ENCODE results near the gene NRF1.

- TF ChIP-seq, protein P1, sequence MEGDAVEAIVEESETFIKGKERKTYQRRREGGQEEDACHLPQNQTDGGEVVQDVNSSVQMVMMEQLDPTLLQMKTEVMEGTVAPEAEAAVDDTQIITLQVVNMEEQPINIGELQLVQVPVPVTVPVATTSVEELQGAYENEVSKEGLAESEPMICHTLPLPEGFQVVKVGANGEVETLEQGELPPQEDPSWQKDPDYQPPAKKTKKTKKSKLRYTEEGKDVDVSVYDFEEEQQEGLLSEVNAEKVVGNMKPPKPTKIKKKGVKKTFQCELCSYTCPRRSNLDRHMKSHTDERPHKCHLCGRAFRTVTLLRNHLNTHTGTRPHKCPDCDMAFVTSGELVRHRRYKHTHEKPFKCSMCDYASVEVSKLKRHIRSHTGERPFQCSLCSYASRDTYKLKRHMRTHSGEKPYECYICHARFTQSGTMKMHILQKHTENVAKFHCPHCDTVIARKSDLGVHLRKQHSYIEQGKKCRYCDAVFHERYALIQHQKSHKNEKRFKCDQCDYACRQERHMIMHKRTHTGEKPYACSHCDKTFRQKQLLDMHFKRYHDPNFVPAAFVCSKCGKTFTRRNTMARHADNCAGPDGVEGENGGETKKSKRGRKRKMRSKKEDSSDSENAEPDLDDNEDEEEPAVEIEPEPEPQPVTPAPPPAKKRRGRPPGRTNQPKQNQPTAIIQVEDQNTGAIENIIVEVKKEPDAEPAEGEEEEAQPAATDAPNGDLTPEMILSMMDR (conservative IDR thresholded peaks at IDR 0.05; ENCODE audit: low read depth, low read length) = no peak
- TF ChIP-seq EZH2 (IDR thresholded peaks at IDR 0.05; ENCODE audit: low read length, unreplicated experiment) (no peak), EZH2phosphoT487 (IDR thresholded peaks at IDR 0.05; ENCODE audit: borderline replicate concordance, low read length) (no peak)
These were observed 5.4 kb upstream of the NRF1 start for GRCh38 chr7:129605960-129606614.
